ENCODE data around the gene PRXL2A.

DNA sequence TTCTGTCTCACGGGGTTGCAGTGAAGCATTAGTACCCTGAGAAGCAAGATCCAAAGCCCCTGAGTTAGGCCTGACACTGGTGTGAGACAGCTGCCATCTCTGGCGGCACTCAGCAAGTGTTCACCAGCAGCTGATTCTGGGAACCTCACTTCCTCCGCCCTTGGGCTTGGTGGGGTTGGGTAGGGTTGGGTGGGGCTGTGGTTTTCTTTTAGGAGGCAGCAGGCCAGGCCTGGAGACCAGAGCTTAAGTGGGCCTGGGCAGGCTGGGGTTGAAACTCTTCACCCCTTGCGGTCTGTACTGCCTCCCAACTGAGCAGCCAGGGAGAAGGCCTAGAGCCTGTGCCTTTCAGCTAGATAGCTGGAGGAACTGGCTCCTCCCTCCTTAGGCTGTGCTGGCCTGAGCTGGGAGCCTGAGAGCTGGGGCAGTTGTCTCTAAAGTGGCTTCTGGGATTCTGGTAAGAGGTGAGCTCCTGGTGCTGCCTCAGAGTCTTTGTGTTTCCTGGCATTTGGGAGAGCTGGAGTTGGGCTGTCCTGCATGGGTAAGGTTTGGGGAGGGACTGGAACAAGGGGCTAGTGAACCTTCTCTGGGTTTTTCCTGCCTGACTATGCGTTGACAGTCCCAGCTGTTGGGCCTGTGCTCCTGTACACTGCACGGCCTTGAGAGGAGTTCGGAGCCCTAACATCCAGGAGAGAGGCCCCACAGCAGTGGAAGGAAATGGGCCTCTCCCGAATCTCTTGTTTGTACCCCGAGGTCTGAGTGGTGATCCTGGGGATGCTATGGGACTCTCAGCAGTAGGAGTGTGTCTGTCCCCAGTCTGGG, 50.9 kb downstream of the PRXL2A start:
- TF ChIP-seq ZC3H10 (CRISPR knock-in tag; IDR thresholded peaks at IDR 0.05) (no peak), RARB (CRISPR knock-in tag; IDR thresholded peaks at IDR 0.05) (no peak), PATZ1 (CRISPR knock-in tag; IDR thresholded peaks at IDR 0.05; ENCODE audit: borderline replicate concordance) (no peak), ARNTL (CRISPR knock-in tag; IDR thresholded peaks at IDR 0.05; ENCODE audit: borderline replicate concordance, low read depth) (no peak), PPARA (CRISPR knock-in tag; IDR thresholded peaks at IDR 0.05; ENCODE audit: borderline replicate concordance) (no peak), GLIS3 (CRISPR knock-in tag; IDR thresholded peaks at IDR 0.05) (no peak), ZFP3 (CRISPR knock-in tag; IDR thresholded peaks at IDR 0.05) (no peak), ZFP30 (CRISPR knock-in tag; IDR thresholded peaks at IDR 0.05) (no peak), CREB5 (CRISPR knock-in tag; IDR thresholded peaks at IDR 0.05; ENCODE audit: low read depth) (no peak)
- TF ChIP-seq, protein P1, sequence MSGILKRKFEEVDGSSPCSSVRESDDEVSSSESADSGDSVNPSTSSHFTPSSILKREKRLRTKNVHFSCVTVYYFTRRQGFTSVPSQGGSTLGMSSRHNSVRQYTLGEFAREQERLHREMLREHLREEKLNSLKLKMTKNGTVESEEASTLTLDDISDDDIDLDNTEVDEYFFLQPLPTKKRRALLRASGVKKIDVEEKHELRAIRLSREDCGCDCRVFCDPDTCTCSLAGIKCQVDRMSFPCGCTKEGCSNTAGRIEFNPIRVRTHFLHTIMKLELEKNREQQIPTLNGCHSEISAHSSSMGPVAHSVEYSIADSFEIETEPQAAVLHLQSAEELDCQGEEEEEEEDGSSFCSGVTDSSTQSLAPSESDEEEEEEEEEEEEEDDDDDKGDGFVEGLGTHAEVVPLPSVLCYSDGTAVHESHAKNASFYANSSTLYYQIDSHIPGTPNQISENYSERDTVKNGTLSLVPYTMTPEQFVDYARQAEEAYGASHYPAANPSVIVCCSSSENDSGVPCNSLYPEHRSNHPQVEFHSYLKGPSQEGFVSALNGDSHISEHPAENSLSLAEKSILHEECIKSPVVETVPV (CRISPR knock-in tag; IDR thresholded peaks at IDR 0.05): no peak
